ENCODE data around the gene CHRM4. TPM values are rescaled to one million over a fixed set of nuclear protein-coding genes. Genes with fewer than 3 reads are reported as not detected.

Gene CHRM4
- total and polyA plus RNA-seq, 2 of the 13 experiments (the other 11 are each of a cell fraction or from before 2014, with no cell fraction given): 0.13 to 0.21 TPM

- TF ChIP-seq ZNF672 (CRISPR knock-in tag; IDR thresholded peaks at IDR 0.05) (no peak), PBX3 (CRISPR knock-in tag; IDR thresholded peaks at IDR 0.05; ENCODE audit: borderline replicate concordance) (no peak), ZNF609 (CRISPR knock-in tag; IDR thresholded peaks at IDR 0.05; ENCODE audit: borderline replicate concordance) (no peak), IRF9 (CRISPR knock-in tag; IDR thresholded peaks at IDR 0.05; ENCODE audit: borderline replicate concordance) (no peak), SOX13 (IDR thresholded peaks at IDR 0.05) (no peak), SOX13 (CRISPR knock-in tag; conservative IDR thresholded peaks at IDR 0.05 in 1 of 2, IDR thresholded peaks at IDR 0.05 in 1 of 2) (no peak)
- ChIA-PET CTCF (ENCODE audit: low intra/inter-chr PET ratio, low total read pairs) (no interaction called here), POLR2A (no interaction called here)
- no peak overlapping the region for H3K27ac ChIP-seq (ENCODE audit: extremely low read length, insufficient read depth, low read length)
- no peak overlapping the region for H2AFZ ChIP-seq (ENCODE audit: low read length)
- BruUV-seq (replicated peaks): no TSS peak
- H3K9ac ChIP-seq (ENCODE audit: insufficient read depth, low read depth, low read length): no peak overlapping the region
- ATAC-seq: no peak
- peaks cover 7% of the 10 kb centered on the region; the same call in 1 of the 2 replicates for H4K20me1 ChIP-seq (ENCODE audit: insufficient read depth, low read length)
- WGBS (ENCODE audit: low lambda C conversion rate): 58% methylated on average over 3 of the region's 3 CpGs
- H3K4me1 ChIP-seq (ENCODE audit: insufficient read depth, low read length): peaks cover 4% of the 10 kb centered on the region; the same call in 1 of the 2 replicates
- FAIRE-seq: no peak
- H3K79me2 ChIP-seq (ENCODE audit: insufficient read depth, low read length): no peaks in the 10 kb centered on the region
- no peak overlapping the region for H3K4me2 ChIP-seq (ENCODE audit: low read depth, low read length)
- H3K9me3 ChIP-seq (ENCODE audit: low read length): no peaks in the 10 kb centered on the region
- intact Hi-C loops (cut with micrococcal nuclease; ENCODE audit: unreplicated experiment): no loop called here
- H3K27me3 ChIP-seq (ENCODE audit: control insufficient read depth in 1 of 2, insufficient read depth in 2 of 2, low read length in 2 of 2): peaks cover 22 to 92% of the 10 kb centered on the region in 2 experiments
- H3K4me3 ChIP-seq (replicated peaks in 1 of 3; ENCODE audit: insufficient read depth in 1 of 3, low read depth in 2 of 3, low read length in 3 of 3): no peak overlapping the region
- DNase-seq (ENCODE audit: low spot score): no peak
- in situ Hi-C loops (cut with HindIII; ENCODE audit: extremely low pct_ligation_motif_present, low pct_unique_long_range_greater_than_20kb): no loop called here
- no peaks in the 10 kb centered on the region for H3K36me3 ChIP-seq (replicated peaks in 1 of 2; ENCODE audit: control insufficient read depth in 1 of 2, insufficient read depth in 2 of 2, low read length in 2 of 2)
Observed at GRCh38 chr11:46334211-46334610, 57.4 kb downstream of the CHRM4 start.

Small RNA genes within 50 kb of the gene (microRNA-seq; reads per million reads assigned to microRNA genes)
- not detected for gene MIR4688

Small RNA genes within 50 kb of the gene (small RNA-seq; reads per million reads assigned to genes)
- 0 to 0.10 (median 0) reads per million in 3 experiments for gene MIR4688 (ENCODE audit: insufficient read depth in 2 of 3, insufficient read length in 3 of 3, low read depth in 2 of 3, low replicate concordance in 1 of 3)

Other genes with a start within 250 kb of the CHRM4 start
- gene CREB3L1, start 114.1 kb downstream of the CHRM4 start, total RNA-seq (2016; rRNA removed; fragmentation: Illumina TruSeq; extraction: Trizol): not detected in 2 replicates
- not detected in 2 replicates for gene CREB3L1, start 114.1 kb downstream of the CHRM4 start, polyA plus RNA-seq (2011; rRNA removed)
- gene DGKZ, start 44.3 kb downstream of the CHRM4 start, total RNA-seq (2016; rRNA removed; fragmentation: Illumina TruSeq; extraction: Trizol): 14.6 and 20.7 TPM in 2 replicates
- 15.8 and 17.6 TPM in 2 replicates for gene DGKZ, start 44.3 kb downstream of the CHRM4 start, polyA plus RNA-seq (2011; rRNA removed)
- 149 and 312 TPM in 2 replicates for gene MDK, start 10.1 kb downstream of the CHRM4 start, total RNA-seq (2016; rRNA removed; fragmentation: Illumina TruSeq; extraction: Trizol)
- 355 and 407 TPM in 2 replicates for gene MDK, start 10.1 kb downstream of the CHRM4 start, polyA plus RNA-seq (2011; rRNA removed)
- gene AMBRA1, start 202.2 kb upstream of the CHRM4 start, total RNA-seq (2016; rRNA removed; fragmentation: Illumina TruSeq; extraction: Trizol): 26.0 and 26.1 TPM in 2 replicates
- 15.7 and 16.8 TPM in 2 replicates for gene AMBRA1, start 202.2 kb upstream of the CHRM4 start, polyA plus RNA-seq (2011; rRNA removed)
- gene HARBI1, start 225.5 kb upstream of the CHRM4 start, total RNA-seq (2016; rRNA removed; fragmentation: Illumina TruSeq; extraction: Trizol): 4.8 and 6.9 TPM in 2 replicates
- 2.5 and 3.0 TPM in 2 replicates for gene HARBI1, start 225.5 kb upstream of the CHRM4 start, polyA plus RNA-seq (2011; rRNA removed)
- gene ATG13, start 225.8 kb upstream of the CHRM4 start, total RNA-seq (2016; rRNA removed; fragmentation: Illumina TruSeq; extraction: Trizol): 55.0 and 61.8 TPM in 2 replicates
- 76.3 and 77.3 TPM in 2 replicates for gene ATG13, start 225.8 kb upstream of the CHRM4 start, polyA plus RNA-seq (2011; rRNA removed)